HEK293 (cell line): Measurements from ENCODE around the gene MYH14.
"Not testable (repeated sequence)": the region's sequence is repeated elsewhere in the genome, so short reads cannot be mapped to it uniquely, and the experiment has no call there.

Experiments used
- CTCF ChIA-PET: fragments of 350-600 bp; formaldehyde crosslinking; extraction: SDS; loops from one replicate; lab custom pipeline; 2021; ENCODE audit warnings: antibody characterized with exemption; lab: Yijun Ruan, JAX
- POLR2A ChIA-PET: fragments of 300-600 bp; formaldehyde crosslinking; extraction: SDS; loops from one replicate; lab custom pipeline; 2020; ENCODE audit warnings: antibody characterized with exemption, inconsistent platforms; lab: Yijun Ruan, JAX
- H3K27ac ChIP-seq: fragments of 200-500 bp; sonication (Bioruptor generic); 2 replicates; pipeline ENCODE4 v1.5.1; 2014; ENCODE audit warnings: low read depth, low read length, control low read depth, inconsistent platforms; ENCODE audit errors: extremely low read depth
- H3K36me3 ChIP-seq, 2 experiments: fragments of 200-500 bp in 1 of 2; sonication (Bioruptor generic) in 1 of 2; 1 replicate in 1 of 2; 2 replicates in 1 of 2; pipeline ENCODE4 v1.5.1; 2014 to 2017; ENCODE audit warnings: inconsistent platforms in 2 of 2, low read length in 2 of 2; ENCODE audit not compliant: control insufficient read depth in 2 of 2, insufficient read depth in 1 of 2
- H3K4me1 ChIP-seq: fragments of 200-500 bp; sonication (Bioruptor generic); 2 replicates; pipeline ENCODE4 v1.5.1; 2014; ENCODE audit warnings: mild to moderate bottlenecking, low read length, inconsistent platforms; ENCODE audit not compliant: control insufficient read depth, insufficient read depth
- H3K4me3 ChIP-seq: 2 replicates; pipeline ENCODE4 v1.5.1; 2011; ENCODE audit warnings: low read depth, mild to moderate bottlenecking, control low read depth, low read length, moderate library complexity
- H3K9me3 ChIP-seq: fragments of 200-500 bp; sonication (Bioruptor generic); 2 replicates; pipeline ENCODE4 v1.5.1; 2014; ENCODE audit warnings: low read depth, low read length, inconsistent platforms; ENCODE audit not compliant: control insufficient read depth, insufficient read depth
- GLI4 ChIP-seq: fragments of 450-650 bp; formaldehyde crosslinking; IDR thresholded peaks from 2 replicates; pipeline ENCODE4 v1.5.1; 2016; ENCODE audit warnings: missing biosample characterization, missing genetic modification characterization
- MEIS1 ChIP-seq: sonication (generic); formaldehyde crosslinking; IDR thresholded peaks from 2 replicates; pipeline ENCODE4 v1.8.1; 2022; ENCODE audit warnings: missing genetic modification reagents, mild to moderate bottlenecking, borderline replicate concordance
- OSR2 ChIP-seq: fragments of 450-650 bp; formaldehyde crosslinking; IDR thresholded peaks from 2 replicates; pipeline ENCODE4 v1.5.1; 2016; ENCODE audit warnings: missing biosample characterization, missing genetic modification characterization
- OVOL3 ChIP-seq: fragments of 450-650 bp; formaldehyde crosslinking; IDR thresholded peaks from 2 replicates; pipeline ENCODE4 v1.5.1; 2016; ENCODE audit warnings: missing biosample characterization, missing genetic modification characterization
- RBAK ChIP-seq: fragments of 450-650 bp; formaldehyde crosslinking; IDR thresholded peaks from 2 replicates; pipeline ENCODE4 v1.5.1; 2016; ENCODE audit warnings: missing biosample characterization, missing genetic modification characterization
- ZBTB21 ChIP-seq: fragments of 450-650 bp; formaldehyde crosslinking; IDR thresholded peaks from 2 replicates; pipeline ENCODE4 v1.5.1; 2017; ENCODE audit warnings: missing biosample characterization, missing genetic modification characterization
- ZFP3 ChIP-seq: fragments of 450-650 bp; formaldehyde crosslinking; IDR thresholded peaks from 2 replicates; pipeline ENCODE4 v1.5.1; 2016; ENCODE audit warnings: low read depth, missing biosample characterization, missing genetic modification characterization
- ZNF121 ChIP-seq: fragments of 450-650 bp; formaldehyde crosslinking; IDR thresholded peaks from 2 replicates; pipeline ENCODE4 v1.5.1; 2016; ENCODE audit warnings: missing biosample characterization, missing genetic modification characterization
- ZNF175 ChIP-seq: fragments of 450-650 bp; formaldehyde crosslinking; IDR thresholded peaks from 2 replicates; pipeline ENCODE4 v1.5.1; 2016; ENCODE audit warnings: missing biosample characterization, missing genetic modification characterization
- ZNF19 ChIP-seq: fragments of 450-650 bp; formaldehyde crosslinking; IDR thresholded peaks from 2 replicates; pipeline ENCODE4; 2016; ENCODE audit warnings: missing biosample characterization, missing genetic modification characterization, low read depth
- ZNF2 ChIP-seq: fragments of 450-650 bp; formaldehyde crosslinking; IDR thresholded peaks from 2 replicates; pipeline ENCODE4 v1.5.1; 2016; ENCODE audit warnings: missing biosample characterization, missing genetic modification characterization
- ZNF366 ChIP-seq: fragments of 450-650 bp; formaldehyde crosslinking; conservative IDR thresholded peaks from 2 replicates; pipeline ENCODE4 v1.5.1; 2016; ENCODE audit warnings: missing biosample characterization, missing genetic modification characterization
- ZNF404 ChIP-seq: fragments of 450-650 bp; formaldehyde crosslinking; IDR thresholded peaks from 2 replicates; pipeline ENCODE4 v1.5.1; 2017; ENCODE audit warnings: missing biosample characterization, missing genetic modification characterization
- ZNF529 ChIP-seq: fragments of 450-650 bp; formaldehyde crosslinking; IDR thresholded peaks from 2 replicates; pipeline ENCODE4 v1.5.1; 2017; ENCODE audit warnings: missing genetic modification characterization, missing biosample characterization; ENCODE audit not compliant: insufficient replicate concordance
- ZNF530 ChIP-seq: fragments of 450-650 bp; formaldehyde crosslinking; IDR thresholded peaks from 2 replicates; pipeline ENCODE4 v1.5.1; 2016; ENCODE audit warnings: low read depth, missing biosample characterization, missing genetic modification characterization
- ZNF544 ChIP-seq: fragments of 450-650 bp; formaldehyde crosslinking; IDR thresholded peaks from 2 replicates; pipeline ENCODE4 v1.5.0; 2017; ENCODE audit warnings: missing biosample characterization, missing genetic modification characterization
- ZNF677 ChIP-seq: fragments of 450-650 bp; IDR thresholded peaks from 2 replicates; pipeline ENCODE4 v1.5.0; 2018; ENCODE audit warnings: missing biosample characterization, mild to moderate bottlenecking, missing genetic modification characterization, moderate library complexity
- ZNF837 ChIP-seq: fragments of 450-650 bp; formaldehyde crosslinking; IDR thresholded peaks from 2 replicates; pipeline ENCODE4 v1.5.1; 2016; ENCODE audit warnings: missing biosample characterization, missing genetic modification characterization
- ZSCAN23 ChIP-seq: fragments of 450-650 bp; formaldehyde crosslinking; IDR thresholded peaks from 2 replicates; pipeline ENCODE4 v1.5.1; 2016; ENCODE audit warnings: missing biosample characterization, missing genetic modification characterization
- TF ChIP-seq, protein P1 (sequence below): fragments of 450-650 bp; formaldehyde crosslinking; IDR thresholded peaks from 2 replicates; pipeline ENCODE4 v1.5.1; 2017; ENCODE audit warnings: missing biosample characterization, missing genetic modification characterization
- TF ChIP-seq, protein P2 (sequence below): fragments of 450-650 bp; formaldehyde crosslinking; conservative IDR thresholded peaks from 2 replicates; pipeline ENCODE4 v1.5.1; 2016; ENCODE audit warnings: low read depth, missing biosample characterization, missing genetic modification characterization
- TF ChIP-seq, protein P3 (sequence below): fragments of 450-650 bp; formaldehyde crosslinking; IDR thresholded peaks from 2 replicates; pipeline ENCODE4 v1.5.1; 2017; ENCODE audit warnings: missing biosample characterization, mild to moderate bottlenecking, missing genetic modification characterization, moderate library complexity
- TF ChIP-seq, protein P4 (sequence below): fragments of 450-650 bp; formaldehyde crosslinking; IDR thresholded peaks from 2 replicates; pipeline ENCODE4 v1.5.1; 2016; ENCODE audit warnings: missing biosample characterization, missing genetic modification characterization

MYH14 gene

DNA sequence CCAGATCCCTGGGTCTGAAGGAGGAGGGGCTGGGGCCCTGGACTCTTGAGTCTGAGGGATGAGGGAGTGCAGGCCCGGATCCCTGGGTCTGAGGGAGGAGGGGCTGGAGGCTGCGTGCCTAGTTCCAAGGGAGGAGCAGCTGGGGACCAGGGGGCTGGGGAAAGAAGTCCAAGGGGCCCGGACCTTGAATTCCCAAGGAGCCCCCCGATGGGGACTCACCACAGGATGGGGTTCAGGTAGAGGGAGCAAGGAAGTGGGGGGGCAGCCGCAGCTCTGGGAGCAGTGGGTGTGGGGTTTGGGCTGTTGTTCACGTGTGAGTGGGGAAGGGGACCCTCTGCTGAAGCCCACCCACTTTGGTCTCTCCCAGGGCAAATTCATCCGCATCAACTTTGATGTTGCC, 23.1 kb downstream of the MYH14 start:
- peaks cover 0 to 12% of the 10 kb centered on the region in 2 experiments; a peak in 1 of 3 replicates for H3K36me3 ChIP-seq
- H3K27ac ChIP-seq: no peak overlapping the region
- TF ChIP-seq, protein P1, sequence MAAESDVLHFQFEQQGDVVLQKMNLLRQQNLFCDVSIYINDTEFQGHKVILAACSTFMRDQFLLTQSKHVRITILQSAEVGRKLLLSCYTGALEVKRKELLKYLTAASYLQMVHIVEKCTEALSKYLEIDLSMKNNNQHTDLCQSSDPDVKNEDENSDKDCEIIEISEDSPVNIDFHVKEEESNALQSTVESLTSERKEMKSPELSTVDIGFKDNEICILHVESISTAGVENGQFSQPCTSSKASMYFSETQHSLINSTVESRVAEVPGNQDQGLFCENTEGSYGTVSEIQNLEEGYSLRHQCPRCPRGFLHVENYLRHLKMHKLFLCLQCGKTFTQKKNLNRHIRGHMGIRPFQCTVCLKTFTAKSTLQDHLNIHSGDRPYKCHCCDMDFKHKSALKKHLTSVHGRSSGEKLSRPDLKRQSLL: no peak
- TF ChIP-seq ZNF530 (tag by site-specific recombination): no peak
- TF ChIP-seq GLI4: no peak
- TF ChIP-seq, protein P2, sequence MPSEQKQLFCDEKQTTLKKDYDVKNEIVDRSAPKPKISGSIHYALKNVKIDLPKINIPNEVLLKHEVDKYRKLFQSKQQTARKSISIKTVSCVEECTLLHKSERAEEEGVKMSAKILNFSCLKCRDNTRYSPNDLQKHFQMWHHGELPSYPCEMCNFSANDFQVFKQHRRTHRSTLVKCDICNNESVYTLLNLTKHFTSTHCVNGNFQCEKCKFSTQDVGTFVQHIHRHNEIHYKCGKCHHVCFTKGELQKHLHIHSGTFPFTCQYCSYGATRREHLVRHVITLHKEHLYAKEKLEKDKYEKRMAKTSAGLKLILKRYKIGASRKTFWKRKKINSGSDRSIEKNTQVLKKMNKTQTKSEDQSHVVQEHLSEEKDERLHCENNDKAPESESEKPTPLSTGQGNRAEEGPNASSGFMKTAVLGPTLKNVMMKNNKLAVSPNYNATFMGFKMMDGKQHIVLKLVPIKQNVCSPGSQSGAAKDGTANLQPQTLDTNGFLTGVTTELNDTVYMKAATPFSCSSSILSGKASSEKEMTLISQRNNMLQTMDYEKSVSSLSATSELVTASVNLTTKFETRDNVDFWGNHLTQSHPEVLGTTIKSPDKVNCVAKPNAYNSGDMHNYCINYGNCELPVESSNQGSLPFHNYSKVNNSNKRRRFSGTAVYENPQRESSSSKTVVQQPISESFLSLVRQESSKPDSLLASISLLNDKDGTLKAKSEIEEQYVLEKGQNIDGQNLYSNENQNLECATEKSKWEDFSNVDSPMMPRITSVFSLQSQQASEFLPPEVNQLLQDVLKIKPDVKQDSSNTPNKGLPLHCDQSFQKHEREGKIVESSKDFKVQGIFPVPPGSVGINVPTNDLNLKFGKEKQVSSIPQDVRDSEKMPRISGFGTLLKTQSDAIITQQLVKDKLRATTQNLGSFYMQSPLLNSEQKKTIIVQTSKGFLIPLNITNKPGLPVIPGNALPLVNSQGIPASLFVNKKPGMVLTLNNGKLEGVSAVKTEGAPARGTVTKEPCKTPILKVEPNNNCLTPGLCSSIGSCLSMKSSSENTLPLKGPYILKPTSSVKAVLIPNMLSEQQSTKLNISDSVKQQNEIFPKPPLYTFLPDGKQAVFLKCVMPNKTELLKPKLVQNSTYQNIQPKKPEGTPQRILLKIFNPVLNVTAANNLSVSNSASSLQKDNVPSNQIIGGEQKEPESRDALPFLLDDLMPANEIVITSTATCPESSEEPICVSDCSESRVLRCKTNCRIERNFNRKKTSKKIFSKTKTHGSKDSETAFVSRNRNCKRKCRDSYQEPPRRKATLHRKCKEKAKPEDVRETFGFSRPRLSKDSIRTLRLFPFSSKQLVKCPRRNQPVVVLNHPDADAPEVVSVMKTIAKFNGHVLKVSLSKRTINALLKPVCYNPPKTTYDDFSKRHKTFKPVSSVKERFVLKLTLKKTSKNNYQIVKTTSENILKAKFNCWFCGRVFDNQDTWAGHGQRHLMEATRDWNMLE (tag by site-specific recombination): no peak
- no peak for TF ChIP-seq ZNF544 (tag by site-specific recombination)
- no peak for TF ChIP-seq ZNF2
- TF ChIP-seq ZNF121: no peak
- TF ChIP-seq ZSCAN23 (tag by site-specific recombination): no peak
- no peak for TF ChIP-seq ZNF366 (tag by site-specific recombination)
- TF ChIP-seq ZBTB21: no peak
- no peak for TF ChIP-seq ZFP3 (tag by site-specific recombination)
- TF ChIP-seq OVOL3 (tag by site-specific recombination): no peak
- no peak for TF ChIP-seq ZNF837
- TF ChIP-seq, all 188 proteins: peak for 0
- H3K9me3 ChIP-seq: no peaks in the 10 kb centered on the region
- H3K4me1 ChIP-seq: no peaks in the 10 kb centered on the region
- no peak overlapping the region for H3K4me3 ChIP-seq
- ChIA-PET CTCF (no interaction called here), POLR2A (no interaction called here)

DNA sequence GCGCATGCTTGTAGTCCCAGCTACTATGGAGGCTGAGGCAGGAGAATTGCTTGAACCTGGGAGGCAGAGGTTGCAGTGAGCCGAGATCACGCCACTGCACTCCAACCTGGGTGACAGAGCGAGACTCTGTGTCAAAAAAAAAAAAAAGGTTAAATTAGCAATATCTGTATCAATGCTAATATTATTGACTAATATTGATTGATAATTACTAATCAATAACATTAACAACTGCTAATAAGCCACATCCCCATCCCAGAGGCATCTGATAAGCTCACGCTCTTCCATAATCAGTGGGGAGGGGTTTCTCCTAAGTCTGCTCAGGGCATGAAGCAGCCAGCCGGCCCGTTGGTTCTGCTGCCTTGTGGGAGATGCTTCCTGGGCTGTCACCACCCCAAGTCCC, 24.7 kb downstream of the MYH14 start:
- ChIA-PET CTCF (interaction anchor here (0.5 to 1.1 kb wide), 3 partner anchors 9 to 24 kb away, joined by 3 to 4 read pairs (median 3); no protein-coding TSS in a partner anchor), POLR2A (interaction anchor here (0.7 kb wide), 1 partner anchor 362 kb away, joined by 3 read pairs; no protein-coding TSS in a partner anchor)
- not testable (repeated sequence) for H3K9me3 ChIP-seq, H3K4me1 ChIP-seq, H3K27ac ChIP-seq, H3K4me3 ChIP-seq, H3K36me3 ChIP-seq

DNA sequence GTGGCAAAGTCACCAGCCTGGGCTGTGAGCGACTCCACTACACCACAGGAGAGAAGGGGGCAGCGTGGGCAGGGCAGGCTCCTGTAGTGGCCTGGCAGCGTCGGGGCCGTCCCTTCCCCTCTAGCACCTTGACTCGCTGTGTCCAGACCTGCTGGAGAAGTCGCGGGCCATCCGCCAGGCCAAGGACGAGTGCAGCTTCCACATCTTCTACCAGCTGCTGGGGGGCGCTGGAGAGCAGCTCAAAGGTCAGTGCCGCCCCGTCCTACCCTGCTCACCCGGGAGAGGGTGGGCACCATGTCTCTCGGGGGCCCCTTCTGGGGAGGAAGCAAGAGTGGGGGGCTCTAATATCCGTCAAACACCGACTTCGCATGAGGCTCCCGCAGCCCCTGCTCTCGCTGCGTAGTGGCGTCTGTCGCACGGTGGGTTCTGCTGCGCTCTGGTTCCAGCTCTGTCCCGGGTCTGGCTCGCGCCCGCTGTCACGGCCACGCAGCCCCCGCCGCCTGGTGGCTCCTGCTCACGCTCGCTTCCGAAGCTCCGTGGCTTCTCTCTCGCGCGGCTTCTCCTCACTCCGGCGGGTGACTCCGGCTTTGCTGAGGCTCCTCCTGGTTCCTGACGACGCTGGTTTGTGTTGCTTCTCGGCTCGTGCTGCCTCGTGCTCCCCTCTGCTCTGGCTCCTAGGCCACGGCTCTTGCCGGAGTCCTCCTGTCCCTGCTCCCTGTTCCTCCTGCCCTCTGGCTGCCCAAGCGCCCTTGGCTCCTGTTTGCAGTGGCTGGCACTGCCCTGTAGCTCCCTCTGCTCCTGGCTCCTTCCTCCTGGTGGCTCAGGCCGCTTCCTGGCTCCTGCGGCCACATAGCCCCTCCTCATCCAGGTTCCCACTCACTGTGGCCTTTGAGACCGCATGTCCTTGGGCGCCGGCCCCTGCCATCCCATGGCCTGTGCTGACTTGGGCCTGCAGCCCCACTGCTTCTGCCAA, 27.2 kb downstream of the MYH14 start:
- Histone ChIP-seq H3K9me3 (no peaks in the 10 kb centered on the region), H3K4me1 (no peaks in the 10 kb centered on the region), H3K36me3 (no peaks in the 10 kb centered on the region), H3K4me3 (no peak overlapping the region), H3K27ac (no peak overlapping the region)
- ChIA-PET POLR2A (no interaction called here), CTCF (interaction anchor here (0.5 kb wide), 1 partner anchor 89 kb away, joined by 3 read pairs; no protein-coding TSS in a partner anchor)
- no peak for TF ChIP-seq MEIS1 (CRISPR knock-in tag)
- TF ChIP-seq, protein P3, sequence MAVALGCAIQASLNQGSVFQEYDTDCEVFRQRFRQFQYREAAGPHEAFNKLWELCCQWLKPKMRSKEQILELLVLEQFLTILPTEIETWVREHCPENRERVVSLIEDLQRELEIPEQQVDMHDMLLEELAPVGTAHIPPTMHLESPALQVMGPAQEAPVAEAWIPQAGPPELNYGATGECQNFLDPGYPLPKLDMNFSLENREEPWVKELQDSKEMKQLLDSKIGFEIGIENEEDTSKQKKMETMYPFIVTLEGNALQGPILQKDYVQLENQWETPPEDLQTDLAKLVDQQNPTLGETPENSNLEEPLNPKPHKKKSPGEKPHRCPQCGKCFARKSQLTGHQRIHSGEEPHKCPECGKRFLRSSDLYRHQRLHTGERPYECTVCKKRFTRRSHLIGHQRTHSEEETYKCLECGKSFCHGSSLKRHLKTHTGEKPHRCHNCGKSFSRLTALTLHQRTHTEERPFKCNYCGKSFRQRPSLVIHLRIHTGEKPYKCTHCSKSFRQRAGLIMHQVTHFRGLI: no peak
- TF ChIP-seq RBAK: no peak
- no peak for TF ChIP-seq ZNF175
- TF ChIP-seq ZNF19: no peak
- TF ChIP-seq ZNF677 (tag by site-specific recombination): no peak
- TF ChIP-seq, protein P4, sequence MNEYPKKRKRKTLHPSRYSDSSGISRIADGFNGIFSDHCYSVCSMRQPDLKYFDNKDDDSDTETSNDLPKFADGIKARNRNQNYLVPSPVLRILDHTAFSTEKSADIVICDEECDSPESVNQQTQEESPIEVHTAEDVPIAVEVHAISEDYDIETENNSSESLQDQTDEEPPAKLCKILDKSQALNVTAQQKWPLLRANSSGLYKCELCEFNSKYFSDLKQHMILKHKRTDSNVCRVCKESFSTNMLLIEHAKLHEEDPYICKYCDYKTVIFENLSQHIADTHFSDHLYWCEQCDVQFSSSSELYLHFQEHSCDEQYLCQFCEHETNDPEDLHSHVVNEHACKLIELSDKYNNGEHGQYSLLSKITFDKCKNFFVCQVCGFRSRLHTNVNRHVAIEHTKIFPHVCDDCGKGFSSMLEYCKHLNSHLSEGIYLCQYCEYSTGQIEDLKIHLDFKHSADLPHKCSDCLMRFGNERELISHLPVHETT (tag by site-specific recombination): no peak
- TF ChIP-seq ZNF529 (tag by site-specific recombination): no peak
- no peak for TF ChIP-seq OSR2 (tag by site-specific recombination)
- no peak for TF ChIP-seq ZNF404 (tag by site-specific recombination)
